B cell (primary cell): ENCODE measurements around the gene RGPD6. TPM values are rescaled to one million over a fixed set of nuclear protein-coding genes. Genes with fewer than 3 reads are reported as not detected.
"Not testable (repeated sequence)": the region's sequence is repeated elsewhere in the genome, so short reads cannot be mapped to it uniquely, and the experiment has no call there.

Source experiments
- ATAC-seq: fragments of 200-7000 bp; cut with Tn5 transposase; one replicate; pipeline ENCODE4 v1.10.0; 2021; ENCODE audit warnings: low read depth, mild to moderate bottlenecking, moderate number of reproducible peaks, moderate library complexity
- CTCF ChIA-PET: fragments of 350-600 bp; sonication (Branson Sonifier 250); formaldehyde crosslinking; loops from one replicate; lab custom pipeline; 2021; ENCODE audit warnings: antibody characterized with exemption, inconsistent platforms; lab: Charles Lee
- POLR2A ChIA-PET: fragments of 350-600 bp; sonication (Branson Sonifier 250); formaldehyde crosslinking; loops from one replicate; lab custom pipeline; 2021; ENCODE audit warnings: antibody characterized with exemption; lab: Charles Lee
- DNase-seq: peaks from one replicate; pipeline ENCODE4 v3.0.0; 2013
- H2AFZ ChIP-seq: 2 replicates; pipeline ENCODE4 v1.6.1; 2012; ENCODE audit warnings: mild to moderate bottlenecking, low read depth, low read length; ENCODE audit not compliant: insufficient read depth, poor library complexity, severe bottlenecking
- H3K27ac ChIP-seq, 2 donors: 1 replicate in 1 of 2; 2 replicates in 1 of 2; pipeline ENCODE4 v1.5.1; 2012 to 2013; ENCODE audit warnings: low read length in 2 of 2, mild to moderate bottlenecking in 2 of 2, moderate library complexity in 1 of 2
- H3K27me3 ChIP-seq, 4 experiments: fragments of 200-600 bp in 1 of 4; sonication (generic) in 1 of 4; replicated peaks in 1 of 4; 1 replicate in 2 of 4; 2 replicates in 2 of 4; pipeline versions ENCODE4 v1.6.1 to v1.7.0; 2013 to 2016; ENCODE audit warnings: low read length in 3 of 4, mild to moderate bottlenecking in 2 of 4, mixed read lengths in 1 of 4, moderate library complexity in 1 of 4; ENCODE audit not compliant: insufficient read depth in 4 of 4, control insufficient read depth in 3 of 4; ENCODE audit errors: control extremely low read depth in 1 of 4
- H3K36me3 ChIP-seq, 2 experiments: replicated peaks in 1 of 2; 1 replicate in 1 of 2; 2 replicates in 1 of 2; pipeline versions ENCODE4 v1.6.1 to v1.7.1; 2013; ENCODE audit warnings: low read length in 1 of 2; ENCODE audit not compliant: insufficient read depth in 2 of 2, control insufficient read depth in 1 of 2; ENCODE audit errors: control extremely low read depth in 1 of 2, extremely low read depth in 1 of 2
- H3K4me1 ChIP-seq, 2 donors: fragments of 200-600 bp in 1 of 2; sonication (generic) in 1 of 2; 1 replicate in 1 of 2; 2 replicates in 1 of 2; pipeline versions ENCODE4 v1.5.1 to v1.6.1; 2013 to 2017; ENCODE audit warnings: low read length in 2 of 2; ENCODE audit not compliant: control insufficient read depth in 2 of 2, insufficient read depth in 2 of 2
- H3K4me2 ChIP-seq: replicated peaks from 2 replicates; pipeline ENCODE3; 2012; ENCODE audit warnings: mild to moderate bottlenecking, low read depth, low read length; ENCODE audit not compliant: poor library complexity, severe bottlenecking
- H3K4me3 ChIP-seq, 5 experiments: fragments of 200-600 bp in 1 of 5; sonication (generic) in 1 of 5; 1 replicate in 3 of 5; 2 replicates in 2 of 5; pipeline versions ENCODE4 v1.5.1 to v1.7.0; 2011 to 2016; ENCODE audit warnings: low read length in 4 of 5, mild to moderate bottlenecking in 4 of 5, low read depth in 2 of 5, control low read depth in 1 of 5, moderate library complexity in 1 of 5; ENCODE audit not compliant: insufficient read depth in 1 of 5; ENCODE audit errors: control extremely low read depth in 1 of 5, extremely low read depth in 1 of 5
- H3K79me2 ChIP-seq: fragments of 200-600 bp; sonication (generic); one replicate; pipeline ENCODE4 v1.6.0; 2016; ENCODE audit warnings: low read length; ENCODE audit not compliant: control insufficient read depth, insufficient read depth
- H3K9ac ChIP-seq: fragments of 200-600 bp; sonication (generic); 2 replicates; pipeline ENCODE4 v1.6.1; 2017; ENCODE audit warnings: mild to moderate bottlenecking, low read length, moderate library complexity
- H3K9me3 ChIP-seq, 3 donors: one replicate each; pipeline versions ENCODE4 v1.6.1 to v1.7.1; 2013; ENCODE audit warnings: low read length in 2 of 3; ENCODE audit not compliant: control insufficient read depth in 2 of 3, insufficient read depth in 1 of 3; ENCODE audit errors: control extremely low read depth in 1 of 3
- H4K20me1 ChIP-seq: 2 replicates; pipeline ENCODE4 v1.6.0; 2012; ENCODE audit warnings: mild to moderate bottlenecking, low read length; ENCODE audit not compliant: insufficient read depth, control insufficient read depth, poor library complexity, severe bottlenecking
- H3K27ac Mint-ChIP-seq: one replicate; pipeline ENCODE4 v1.8.0; 2021; ENCODE audit warnings: mixed read lengths
- H3K27me3 Mint-ChIP-seq: one replicate; pipeline ENCODE4 v1.8.0; 2021; ENCODE audit warnings: mixed read lengths
- H3K4me1 Mint-ChIP-seq: one replicate; pipeline ENCODE4 v1.8.0; 2021; ENCODE audit warnings: mixed read lengths
- H3K4me3 Mint-ChIP-seq: one replicate; pipeline ENCODE4 v1.8.0; 2021; ENCODE audit warnings: mixed read lengths
- H3K9me3 Mint-ChIP-seq: one replicate; pipeline ENCODE4 v1.8.0; 2022; ENCODE audit warnings: mixed read lengths; ENCODE audit not compliant: insufficient read depth
- WGBS: methylation state at CpG from one replicate; pipeline ENCODE4 v1.1.5; 2013; ENCODE audit warnings: missing lambda C conversion rate; ENCODE audit not compliant: insufficient coverage; 5-methylcytosine and 5-hydroxymethylcytosine counted together
- intact Hi-C: fragments of 100-400 bp; cut with micrococcal nuclease; formaldehyde crosslinking; loops from one replicate; pipeline ENCODE4 v1.10.0; 2022
- polyA plus RNA-seq: library from polyadenylated mRNA; depleted of rRNA; stranded (reverse); fragments of >200 nt; gene quantifications from 2 replicates; pipeline ENCODE4 v1.2.3, GENCODE V29; 2012
- total RNA-seq, 2 donors: library from RNA; stranded (reverse); fragments of 120-200 nt in 1 of 2; gene quantifications; 1 replicate in 1 of 2; 2 replicates in 1 of 2; pipeline versions ENCODE4 v1.2.3 to v1.2.4, GENCODE V29; 2013 to 2022

RGPD6 gene
- total and polyA plus RNA-seq, 2 donors (not counting 1 experiment from before 2014, with no cell fraction given), result 5.1 to 79.5 TPM

- no CpG with 5 or more reads among the region's 29 CpGs for WGBS
- not testable (repeated sequence) for H3K79me2 ChIP-seq, H3K27me3 Mint-ChIP-seq
These were observed 104.6 kb downstream of the RGPD6 start, which contains the start of gene LIMS4 for GRCh38 chr2:110472171-110473058. LIMS4 (minus strand) TSS chr2:110472816; CDS start chr2:110472778, 38 bp downstream.

GRCh38 chr2:110468921-110469320 is 108.1 kb downstream of the RGPD6 start:
- H3K27ac ChIP-seq, H2AFZ ChIP-seq, POLR2A ChIA-PET, H3K4me3 ChIP-seq, CTCF ChIA-PET, DNase-seq, H3K9me3 Mint-ChIP-seq, H3K36me3 ChIP-seq, ATAC-seq, H3K79me2 ChIP-seq, H3K27me3 ChIP-seq, H4K20me1 ChIP-seq, intact Hi-C loops, H3K27me3 Mint-ChIP-seq, H3K9me3 ChIP-seq, H3K4me1 ChIP-seq, H3K4me2 ChIP-seq, H3K4me3 Mint-ChIP-seq, H3K4me1 Mint-ChIP-seq, H3K9ac ChIP-seq, H3K27ac Mint-ChIP-seq: not testable (repeated sequence)
- WGBS, result no CpG with 5 or more reads among the region's 7 CpGs

More at GRCh38 chr2:110472171-110473058, 104.6 kb downstream of the RGPD6 start, which contains the start of gene LIMS4:
- DNase-seq, H3K9me3 Mint-ChIP-seq, H3K27ac ChIP-seq, H3K4me2 ChIP-seq, CTCF ChIA-PET, H3K9me3 ChIP-seq, H2AFZ ChIP-seq, H3K4me3 ChIP-seq, H4K20me1 ChIP-seq, H3K36me3 ChIP-seq, POLR2A ChIA-PET, H3K27ac Mint-ChIP-seq, H3K4me1 Mint-ChIP-seq, H3K9ac ChIP-seq, H3K4me3 Mint-ChIP-seq, ATAC-seq, intact Hi-C loops, H3K27me3 ChIP-seq, H3K4me1 ChIP-seq: not testable (repeated sequence)

GRCh38 chr2:110465312-110465711 is 111.7 kb downstream of the RGPD6 start:
- H3K36me3 ChIP-seq, ATAC-seq, H4K20me1 ChIP-seq, H3K9me3 ChIP-seq, H3K27ac Mint-ChIP-seq, H3K4me3 ChIP-seq, POLR2A ChIA-PET, H3K4me3 Mint-ChIP-seq, intact Hi-C loops, H3K9me3 Mint-ChIP-seq, H2AFZ ChIP-seq, DNase-seq, H3K27me3 ChIP-seq, H3K4me1 ChIP-seq, H3K27me3 Mint-ChIP-seq, H3K9ac ChIP-seq, H3K4me2 ChIP-seq, H3K4me1 Mint-ChIP-seq, CTCF ChIA-PET, H3K79me2 ChIP-seq, H3K27ac ChIP-seq: not testable (repeated sequence)
- no CpG with 5 or more reads among the region's 8 CpGs for WGBS
